ENCODE data around the gene WDR33. TPM values are rescaled to one million over a fixed set of nuclear protein-coding genes. Genes with fewer than 3 reads are reported as not detected.
"Not testable (repeated sequence)": the region's sequence is repeated elsewhere in the genome, so short reads cannot be mapped to it uniquely, and the experiment has no call there.

The WDR33 gene
- total RNA-seq, 2 experiments from 2014 or later: 59.8 to 61.5 TPM

DNA sequence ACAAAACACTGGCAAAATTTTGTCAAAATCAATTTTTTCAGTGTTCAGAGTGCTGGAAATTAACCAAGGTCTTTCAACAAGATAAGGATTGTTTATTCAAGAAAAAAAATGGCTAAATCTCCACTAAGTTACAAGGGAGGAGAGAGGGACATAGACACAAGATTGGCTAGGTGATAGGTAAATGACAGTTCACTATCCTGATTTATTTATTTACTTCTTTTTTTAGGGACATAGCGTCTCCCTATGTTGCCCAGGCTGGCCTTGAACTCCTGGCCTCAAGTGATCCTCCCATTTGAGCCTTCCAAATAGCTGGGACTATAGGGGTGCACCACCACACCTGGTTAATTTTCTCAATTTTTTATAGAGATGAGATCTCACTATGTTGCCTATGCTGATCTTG, 3.7 kb upstream of the WDR33 start:
- H3K9me3 Mint-ChIP-seq: no peaks in the 10 kb centered on the region
- Histone ChIP-seq H3K27me3 (ENCODE audit: control insufficient read depth in 1 of 2, insufficient read depth in 2 of 2, low read length in 2 of 2) (peaks cover 0 to 4% of the 10 kb centered on the region in 2 experiments), H3K9me3 (ENCODE audit: control insufficient read depth in 1 of 2, insufficient read depth in 1 of 2, low read length in 2 of 2) (peaks cover 0 to 4% of the 10 kb centered on the region in 2 experiments), H3K36me3 (ENCODE audit: insufficient read depth, low read length) (no peaks in the 10 kb centered on the region), H3K4me1 (ENCODE audit: insufficient read depth, low read length) (peaks cover 9% of the 10 kb centered on the region), H3K27ac (ENCODE audit: low read depth in 1 of 2, low read length in 2 of 2) (no peak overlapping the region), H3K4me3 (ENCODE audit: low read length) (no peak overlapping the region)
- DNase-seq: no peak
- intact Hi-C loops (cut with DNase I, micrococcal nuclease): loop anchor here (2.0 to 5.0 kb wide), 5 partner anchors 40 to 287 kb away; partner anchors contain the start of genes IWS1 (in 2 of the 2) and GPR17 (in 1 of the 2)
- peak overlapping the region; percentile 36 for H3K4me3 Mint-ChIP-seq
- TF ChIP-seq, protein P1, sequence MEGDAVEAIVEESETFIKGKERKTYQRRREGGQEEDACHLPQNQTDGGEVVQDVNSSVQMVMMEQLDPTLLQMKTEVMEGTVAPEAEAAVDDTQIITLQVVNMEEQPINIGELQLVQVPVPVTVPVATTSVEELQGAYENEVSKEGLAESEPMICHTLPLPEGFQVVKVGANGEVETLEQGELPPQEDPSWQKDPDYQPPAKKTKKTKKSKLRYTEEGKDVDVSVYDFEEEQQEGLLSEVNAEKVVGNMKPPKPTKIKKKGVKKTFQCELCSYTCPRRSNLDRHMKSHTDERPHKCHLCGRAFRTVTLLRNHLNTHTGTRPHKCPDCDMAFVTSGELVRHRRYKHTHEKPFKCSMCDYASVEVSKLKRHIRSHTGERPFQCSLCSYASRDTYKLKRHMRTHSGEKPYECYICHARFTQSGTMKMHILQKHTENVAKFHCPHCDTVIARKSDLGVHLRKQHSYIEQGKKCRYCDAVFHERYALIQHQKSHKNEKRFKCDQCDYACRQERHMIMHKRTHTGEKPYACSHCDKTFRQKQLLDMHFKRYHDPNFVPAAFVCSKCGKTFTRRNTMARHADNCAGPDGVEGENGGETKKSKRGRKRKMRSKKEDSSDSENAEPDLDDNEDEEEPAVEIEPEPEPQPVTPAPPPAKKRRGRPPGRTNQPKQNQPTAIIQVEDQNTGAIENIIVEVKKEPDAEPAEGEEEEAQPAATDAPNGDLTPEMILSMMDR (IDR thresholded peaks at IDR 0.05): no peak
- ATAC-seq (ENCODE audit: poor library complexity): no peak
- H3K27me3 Mint-ChIP-seq: peaks cover 16% of the 10 kb centered on the region
- H3K4me1 Mint-ChIP-seq (ENCODE audit: low read depth): peaks cover 25% of the 10 kb centered on the region
- ChIA-PET POLR2A (interaction anchor here (0.6 kb wide), 1 partner anchor 9 kb away, joined by 3 read pairs; no protein-coding TSS in a partner anchor), CTCF (no interaction called here)
- H3K27ac Mint-ChIP-seq: no peak overlapping the region
- peaks cover 17% of the 10 kb centered on the region for H3K36me3 Mint-ChIP-seq (ENCODE audit: low read depth)

DNA sequence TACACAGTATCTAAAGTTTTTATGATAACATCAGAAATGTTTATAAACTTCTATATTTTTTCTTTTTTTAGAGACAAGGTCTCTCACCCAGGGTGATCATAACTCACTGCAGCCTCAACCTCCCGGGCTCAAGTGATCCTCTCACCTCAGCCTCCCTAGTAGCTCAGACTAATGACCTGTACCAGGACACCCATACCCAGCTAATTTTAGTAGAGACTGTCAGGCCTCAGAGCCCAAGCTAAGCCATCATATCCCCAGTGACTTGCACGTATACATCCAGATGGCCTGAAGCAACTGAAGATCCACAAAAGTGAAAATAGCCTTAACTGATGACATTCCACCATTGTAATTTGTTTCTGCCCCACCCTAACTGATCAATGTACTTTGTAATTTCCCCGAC, 1.5 kb upstream of the WDR33 start:
- H3K4me1 ChIP-seq (ENCODE audit: insufficient read depth, low read length): peaks cover 24% of the 10 kb centered on the region
- H3K27me3 Mint-ChIP-seq; CTCF ChIA-PET; H3K9me3 Mint-ChIP-seq; H3K4me3 ChIP-seq (ENCODE audit: low read length); DNase-seq; H3K9me3 ChIP-seq (ENCODE audit: control insufficient read depth in 1 of 2, insufficient read depth in 1 of 2, low read length in 2 of 2); ATAC-seq (ENCODE audit: poor library complexity); H3K27ac ChIP-seq (ENCODE audit: low read depth in 1 of 2, low read length in 2 of 2); H3K27me3 ChIP-seq (ENCODE audit: control insufficient read depth in 1 of 2, insufficient read depth in 2 of 2, low read length in 2 of 2); POLR2A ChIA-PET; H3K36me3 ChIP-seq (ENCODE audit: insufficient read depth, low read length): not testable (repeated sequence)
- intact Hi-C loops (cut with DNase I, micrococcal nuclease): loop anchor here (5.0 kb wide), 3 partner anchors 70 to 285 kb away; partner anchors contain the start of genes IWS1 (in 2 of the 2) and GPR17 (in 1 of the 2)
- peaks cover 40% of the 10 kb centered on the region for H3K4me1 Mint-ChIP-seq (ENCODE audit: low read depth)
- H3K27ac Mint-ChIP-seq: peak overlapping the region; percentile 99
- peaks cover 29% of the 10 kb centered on the region for H3K36me3 Mint-ChIP-seq (ENCODE audit: low read depth)
- peak overlapping the region; percentile 97 for H3K4me3 Mint-ChIP-seq

DNA sequence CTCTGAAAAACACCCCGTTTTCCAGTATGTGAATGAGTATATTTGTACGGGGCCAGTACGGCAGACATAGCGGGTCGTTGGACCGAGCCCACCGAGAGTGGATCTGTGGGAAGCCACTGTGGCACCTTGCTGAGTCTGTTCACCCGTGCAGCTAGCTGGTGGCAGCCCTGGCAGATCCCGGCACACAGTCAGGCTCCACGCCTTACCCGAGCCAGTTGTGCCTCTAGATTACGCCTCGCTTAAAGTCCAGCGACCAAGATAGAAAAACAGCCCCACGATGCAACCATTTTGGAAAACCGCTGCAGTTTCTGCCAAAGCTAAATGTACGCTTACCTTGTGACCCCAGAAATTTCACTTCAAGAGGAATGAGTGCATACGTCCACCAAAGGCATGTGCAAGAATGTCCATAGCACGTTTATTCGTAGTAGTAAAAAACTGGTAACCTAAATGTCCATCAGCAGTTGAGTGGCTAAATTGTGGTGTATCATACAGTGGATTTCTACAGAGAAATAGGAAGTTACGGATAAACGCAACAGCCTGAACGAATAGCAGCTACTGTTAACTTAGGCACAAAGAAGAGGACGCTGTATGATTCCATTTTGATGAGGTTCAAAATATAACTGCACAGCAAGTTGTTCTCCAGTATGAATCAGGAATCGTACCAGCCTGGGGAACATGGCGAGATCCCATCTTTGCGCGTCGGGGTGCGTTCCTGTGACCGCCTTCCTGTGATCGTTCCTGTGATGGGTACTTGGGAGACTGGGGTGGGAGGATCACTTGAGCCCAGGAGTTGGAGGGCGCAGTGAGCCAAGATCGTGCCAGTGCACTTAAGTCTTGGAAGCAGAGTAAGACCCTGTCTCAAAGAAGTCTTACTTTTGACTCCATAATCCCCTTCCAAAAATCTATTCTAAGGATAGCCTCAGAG, 688 bp upstream of the WDR33 start:
- CTCF ChIA-PET: interaction anchor here (0.6 to 1.0 kb wide), 3 partner anchors 14 to 56 kb away, joined by 3 to 4 read pairs (median 3); no protein-coding TSS in a partner anchor
- H3K4me1 Mint-ChIP-seq (ENCODE audit: low read depth): peaks cover 48% of the 10 kb centered on the region

More for the DNA sequence above, 688 bp upstream of the WDR33 start:
- Mint-ChIP-seq H3K27ac (peak overlapping the region; percentile 99), H3K9me3 (no peaks in the 10 kb centered on the region), H3K27me3 (no peaks in the 10 kb centered on the region), H3K36me3 (ENCODE audit: low read depth) (peaks cover 32% of the 10 kb centered on the region), H3K4me3 (peak overlapping the region; percentile 97)
- ATAC-seq (ENCODE audit: poor library complexity) (no peak), DNase-seq (no peak)
- intact Hi-C loops (cut with DNase I, micrococcal nuclease): loop anchor here (1.0 to 5.0 kb wide), 7 partner anchors 19 to 284 kb away; partner anchors contain the start of genes IWS1 (in 2 of the 2), SFT2D3 (in 2 of the 2), GPR17 (in 1 of the 2) and POLR2D (in 1 of the 2)
- peak overlapping the region; percentile 95 to 97 for H3K27ac ChIP-seq (ENCODE audit: low read depth in 1 of 2, low read length in 2 of 2)
- POLR2A ChIA-PET: interaction anchor here (0.9 to 2.6 kb wide), 10 partner anchors 9 to 221 kb away, joined by 3 to 18 read pairs (median 4); partner anchors contain the start of genes POLR2D, SAP130 and SFT2D3
- H3K27me3 ChIP-seq (ENCODE audit: control insufficient read depth in 1 of 2, insufficient read depth in 2 of 2, low read length in 2 of 2): no peaks in the 10 kb centered on the region
- H3K9me3 ChIP-seq (ENCODE audit: control insufficient read depth in 1 of 2, insufficient read depth in 1 of 2, low read length in 2 of 2): no peaks in the 10 kb centered on the region
- peaks cover 30% of the 10 kb centered on the region for H3K4me1 ChIP-seq (ENCODE audit: insufficient read depth, low read length)
- peak overlapping the region; percentile 83 for H3K4me3 ChIP-seq (ENCODE audit: low read length)
- TF ChIP-seq, protein P1 (IDR thresholded peaks at IDR 0.05): no peak
- no peaks in the 10 kb centered on the region for H3K36me3 ChIP-seq (ENCODE audit: insufficient read depth, low read length)
